ENCODE data around the gene SUPT16H.
"Not testable (repeated sequence)": the region's sequence is repeated elsewhere in the genome, so short reads cannot be mapped to it uniquely, and the experiment has no call there.

SUPT16H gene

GRCh38 chr14:21334202-21334906, 49.5 kb downstream of the SUPT16H start:
- TF ChIP-seq POLR2A (IDR thresholded peaks at IDR 0.05; ENCODE audit: low read depth, low read length): no peak
- no peak for DNase-seq (ENCODE audit: insufficient read length, low spot score)
- FAIRE-seq: no peak

DNA sequence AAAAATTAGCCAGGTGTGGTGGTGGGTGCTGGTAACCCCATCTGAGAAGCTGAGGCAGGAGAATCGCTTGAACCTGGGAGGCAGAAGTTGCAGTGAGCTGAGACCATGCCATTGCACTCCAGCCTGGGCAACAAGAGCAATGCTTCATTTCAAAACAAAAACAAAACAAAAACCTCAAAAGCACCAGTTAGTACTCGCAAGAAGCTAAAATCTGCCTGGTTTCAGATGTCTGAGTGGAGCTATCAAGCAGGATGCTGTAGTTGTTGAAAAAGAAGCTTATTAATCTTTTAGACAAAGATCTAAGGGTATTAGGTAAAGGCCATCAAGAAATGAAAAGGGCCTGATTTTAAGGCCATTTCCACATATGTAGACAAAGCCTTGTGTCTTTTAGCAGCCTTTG, 50.9 kb downstream of the SUPT16H start:
- FAIRE-seq (no peak), DNase-seq (ENCODE audit: insufficient read length, low spot score) (no peak)
- no peak for TF ChIP-seq POLR2A (IDR thresholded peaks at IDR 0.05; ENCODE audit: low read depth, low read length)

DNA sequence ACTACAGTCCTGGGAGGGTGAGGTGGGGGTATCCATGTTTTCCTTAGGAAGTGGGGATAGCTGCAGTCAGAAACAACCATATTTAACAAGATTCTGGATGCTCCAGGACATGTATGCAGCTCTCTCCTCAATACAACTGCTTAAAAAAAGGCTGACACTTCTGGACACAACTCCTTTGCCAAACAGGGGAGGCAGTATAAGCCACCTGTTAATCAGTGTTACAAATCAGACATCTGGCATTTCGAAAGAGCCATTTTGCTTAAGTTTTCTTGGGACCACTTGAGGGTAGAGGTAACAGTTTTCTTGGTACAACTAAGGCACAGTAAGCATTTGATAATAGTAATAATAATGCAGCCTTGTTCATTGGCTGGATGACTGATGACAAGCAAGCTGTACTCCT, 56.8 kb downstream of the SUPT16H start:
- TF ChIP-seq POLR2A (IDR thresholded peaks at IDR 0.05; ENCODE audit: low read depth, low read length): no peak
- no peak for DNase-seq (ENCODE audit: insufficient read length, low spot score)
- no peak for FAIRE-seq

DNA sequence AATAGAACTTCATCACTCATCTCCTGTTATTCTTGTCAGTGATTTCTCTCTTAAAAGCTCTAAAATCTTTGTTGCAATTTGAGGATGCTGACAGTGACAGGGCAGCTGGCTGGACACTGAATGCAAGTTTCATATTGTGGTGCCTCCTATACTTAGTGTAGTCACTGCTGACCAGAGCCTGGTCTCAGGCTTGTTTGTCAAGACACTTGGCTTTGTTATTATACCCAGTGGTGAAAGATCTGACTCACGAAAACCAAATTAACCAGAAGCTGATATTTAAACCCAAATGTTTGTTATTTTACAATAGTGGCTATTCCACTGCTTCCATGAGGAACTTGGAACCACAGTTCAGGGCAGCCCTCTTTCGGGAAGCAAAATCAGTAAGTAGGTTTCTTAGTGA, 61.1 kb downstream of the SUPT16H start:
- DNase-seq (ENCODE audit: insufficient read length, low spot score): no peak

DNA sequence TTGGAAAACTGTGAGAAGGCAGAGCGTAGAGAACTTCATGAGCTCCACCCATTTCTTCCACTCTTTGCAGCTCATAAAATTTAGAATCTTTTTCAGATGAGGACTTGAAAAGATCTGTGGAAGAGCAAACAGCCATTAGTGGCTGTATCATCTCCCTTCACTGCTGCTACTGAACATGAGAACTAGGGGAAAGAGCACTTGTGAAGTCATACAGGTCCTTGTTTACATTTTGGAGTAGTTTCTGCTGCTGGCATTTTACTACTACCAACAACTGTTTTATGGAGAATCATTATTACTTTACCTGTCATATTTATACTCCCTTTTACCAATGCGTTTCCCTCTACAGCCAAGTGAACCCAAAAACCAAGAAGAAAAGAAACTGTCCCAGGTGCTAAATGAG, 62.9 kb downstream of the SUPT16H start:
- no peak for FAIRE-seq
- DNase-seq (ENCODE audit: insufficient read length, low spot score): no peak
- TF ChIP-seq POLR2A (IDR thresholded peaks at IDR 0.05; ENCODE audit: low read depth, low read length): no peak

More for the DNA sequence above, 61.1 kb downstream of the SUPT16H start:
- FAIRE-seq: no peak
- no peak for TF ChIP-seq POLR2A (IDR thresholded peaks at IDR 0.05; ENCODE audit: low read depth, low read length)

- no peak for FAIRE-seq
- no peak for DNase-seq (ENCODE audit: insufficient read length, low spot score)
- no peak for TF ChIP-seq POLR2A (IDR thresholded peaks at IDR 0.05; ENCODE audit: low read depth, low read length)
Measured at GRCh38 chr14:21317398-21317797, 66.4 kb downstream of the SUPT16H start.

- no peak for TF ChIP-seq POLR2A (IDR thresholded peaks at IDR 0.05; ENCODE audit: low read depth, low read length)
- FAIRE-seq (no peak), DNase-seq (ENCODE audit: insufficient read length, low spot score) (no peak)
Measured at GRCh38 chr14:21313512-21313911, 70.3 kb downstream of the SUPT16H start.

GRCh38 chr14:21311614-21312013, 72.2 kb downstream of the SUPT16H start:
- DNase-seq (ENCODE audit: insufficient read length, low spot score) (no peak), FAIRE-seq (no peak)
- TF ChIP-seq POLR2A (IDR thresholded peaks at IDR 0.05; ENCODE audit: low read depth, low read length): no peak

GRCh38 chr14:21309956-21310355, 73.9 kb downstream of the SUPT16H start:
- TF ChIP-seq POLR2A (IDR thresholded peaks at IDR 0.05; ENCODE audit: low read depth, low read length): no peak
- DNase-seq (ENCODE audit: insufficient read length, low spot score) (no peak), FAIRE-seq (no peak)

DNA sequence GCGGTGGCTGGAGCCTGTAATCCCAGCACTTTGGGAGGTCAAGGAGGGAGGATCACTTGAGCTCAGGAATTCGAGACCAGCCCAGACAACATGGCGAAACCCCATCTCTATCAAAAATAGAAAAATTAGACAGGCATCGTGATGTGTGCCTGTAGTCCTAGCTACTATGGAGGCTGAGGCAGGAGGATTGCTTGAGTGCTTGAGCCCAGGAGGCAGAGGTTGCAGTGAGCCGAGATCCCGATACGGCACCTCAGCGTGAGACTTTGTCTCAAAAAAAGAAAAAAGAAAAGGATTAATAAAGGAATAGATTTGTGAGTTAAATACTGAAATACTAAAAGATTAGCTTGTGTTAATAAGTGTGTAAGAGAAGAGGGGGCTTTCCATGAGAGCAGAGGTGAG, 74.6 kb downstream of the SUPT16H start:
- FAIRE-seq: no peak
- no peak for DNase-seq (ENCODE audit: insufficient read length, low spot score)
- TF ChIP-seq POLR2A (IDR thresholded peaks at IDR 0.05; ENCODE audit: low read depth, low read length): no peak

- FAIRE-seq (no peak), DNase-seq (ENCODE audit: insufficient read length, low spot score) (no peak)
- no peak; the same call in 1 of the 2 replicates for TF ChIP-seq POLR2A (IDR thresholded peaks at IDR 0.05; ENCODE audit: low read depth, low read length)
Measured at GRCh38 chr14:21308479-21309237, 75.2 kb downstream of the SUPT16H start.

DNA sequence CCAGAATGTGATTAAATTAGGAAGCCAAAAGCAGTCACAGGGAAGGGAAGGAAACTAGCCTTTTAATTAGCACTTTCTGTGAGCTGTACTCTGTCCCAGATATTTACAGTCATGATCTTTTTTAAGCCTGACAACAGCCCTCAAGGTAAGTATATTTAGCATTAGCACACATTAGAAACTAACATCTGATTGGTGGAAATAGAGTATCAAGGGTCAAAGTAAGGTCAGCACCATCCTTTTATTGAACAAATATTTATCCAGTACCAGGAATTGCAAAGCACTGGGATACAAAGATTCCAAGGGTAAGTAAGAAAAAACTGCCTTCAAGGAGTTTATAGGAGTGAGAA, 75.7 kb downstream of the SUPT16H start:
- no peak for DNase-seq (ENCODE audit: insufficient read length, low spot score)
- no peak for TF ChIP-seq POLR2A (IDR thresholded peaks at IDR 0.05; ENCODE audit: low read depth, low read length)
- FAIRE-seq: no peak

GRCh38 chr14:21307637-21308036, 76.2 kb downstream of the SUPT16H start:
- FAIRE-seq: no peak
- TF ChIP-seq POLR2A (IDR thresholded peaks at IDR 0.05; ENCODE audit: low read depth, low read length): no peak
- DNase-seq (ENCODE audit: insufficient read length, low spot score): no peak

DNA sequence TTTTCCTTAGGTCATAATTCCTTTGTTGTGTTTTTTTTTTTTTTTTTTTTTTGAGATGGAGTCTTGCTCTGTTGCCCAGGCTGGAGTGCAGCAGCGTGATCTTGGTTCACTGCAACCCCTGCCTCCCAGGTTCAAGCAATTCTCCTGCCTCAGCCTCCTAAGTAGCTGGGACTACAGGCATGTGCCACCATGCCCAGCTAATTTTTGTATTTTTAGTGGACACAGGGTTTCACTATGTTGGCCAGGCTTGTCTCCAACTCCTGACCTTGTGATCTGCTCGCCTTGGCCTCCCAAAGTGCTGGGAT, 81.0 kb downstream of the SUPT16H start:
- FAIRE-seq; DNase-seq (ENCODE audit: insufficient read length, low spot score): not testable (repeated sequence)

All from H54 (cell line).